GM19463 (cell line): ENCODE results near the gene ABLIM1.

ENCODE experiments used
- ATAC-seq: cut with Tn5 transposase; IDR thresholded peaks from one replicate; pipeline ENCODE4 v1.9.1; 2021; ENCODE audit warnings: mild to moderate bottlenecking, moderate library complexity; ENCODE audit not compliant: unreplicated experiment

The ABLIM1 gene

DNA sequence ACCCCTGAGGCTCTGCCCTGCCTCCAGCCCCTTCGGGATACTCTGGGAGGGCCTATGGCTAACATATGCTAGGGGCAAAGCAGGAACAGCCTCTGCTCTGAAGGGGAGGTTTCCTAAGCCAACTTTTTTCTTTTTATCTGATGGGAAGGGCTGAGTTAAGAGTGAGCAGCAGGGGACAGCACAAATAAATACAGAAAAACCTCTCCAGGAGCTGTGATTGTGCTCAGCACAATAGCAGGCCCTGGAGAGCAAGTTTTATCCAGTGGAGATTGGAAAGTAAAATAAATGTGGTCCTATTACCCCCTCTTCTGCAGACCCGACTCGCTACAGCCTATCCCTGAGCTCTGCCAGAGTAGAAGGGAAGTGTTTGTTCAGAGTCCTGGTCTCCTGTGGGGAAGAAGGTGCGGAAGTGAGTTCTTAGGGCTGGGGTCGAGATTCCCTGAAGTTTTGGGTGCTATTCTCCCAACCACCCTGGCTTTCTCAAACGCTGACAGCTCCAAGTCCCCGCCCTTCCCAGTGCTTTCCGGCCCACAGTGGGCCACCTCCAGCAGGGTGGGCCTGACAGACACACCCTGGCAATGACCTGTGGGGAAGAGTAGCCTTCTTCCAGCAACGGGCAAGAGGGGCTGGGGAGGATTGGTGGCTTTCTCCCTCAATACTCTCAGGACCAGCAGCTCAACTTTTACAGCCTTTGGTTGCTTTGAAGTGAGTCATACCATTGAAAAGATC, 230.8 kb downstream of the ABLIM1 start:
- no peak for ATAC-seq

DNA sequence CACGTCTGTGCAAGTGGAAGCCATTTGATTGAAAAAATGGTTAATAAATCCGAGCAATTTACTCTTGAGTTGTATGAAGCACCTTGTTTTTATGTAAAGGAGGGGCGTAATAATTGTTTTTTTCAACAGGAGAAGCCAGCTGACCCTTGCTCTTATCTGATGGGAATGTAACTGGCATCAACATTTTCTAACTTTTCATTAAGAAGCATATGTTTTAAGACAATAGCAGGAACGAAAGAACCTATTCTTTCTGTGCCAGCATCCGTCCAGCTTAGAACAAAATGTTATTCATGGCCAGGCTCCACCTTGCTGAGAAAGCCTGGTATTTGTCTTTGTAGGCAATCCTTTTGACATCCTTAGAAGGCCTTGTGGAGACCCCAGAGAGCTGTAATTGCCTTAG, 231.6 kb downstream of the ABLIM1 start:
- no peak for ATAC-seq

DNA sequence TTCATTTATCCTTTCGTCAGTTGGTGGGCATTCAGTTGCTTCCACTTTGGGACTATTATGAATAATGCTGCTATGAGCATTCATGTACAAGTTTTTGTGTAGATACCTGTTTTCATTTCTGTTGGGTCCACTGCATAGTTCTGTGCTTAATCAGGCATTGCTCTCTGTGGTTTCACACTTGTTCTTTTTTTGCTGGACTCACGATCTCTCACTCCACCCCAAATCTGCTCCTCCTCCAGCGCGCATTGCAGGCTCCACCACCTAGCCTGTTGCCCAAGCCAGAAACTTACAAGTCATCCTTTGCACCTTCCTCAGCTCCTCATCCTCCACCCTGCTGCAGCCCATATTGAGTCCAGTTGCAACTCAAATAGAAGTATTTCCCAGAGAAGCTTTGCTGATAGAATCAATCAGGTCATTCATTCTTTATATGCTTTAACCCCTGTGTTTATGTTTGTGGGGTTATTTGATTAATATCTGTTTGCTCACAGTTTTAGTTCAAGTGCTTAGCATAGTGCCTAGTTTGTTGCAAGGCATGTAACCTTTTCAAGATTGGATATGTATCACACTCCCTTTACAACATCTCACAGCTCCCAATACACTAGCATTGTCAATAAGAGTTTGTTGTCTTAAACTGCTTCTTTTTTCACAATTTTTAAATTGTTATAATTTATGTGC, 237.1 kb downstream of the ABLIM1 start:
- ATAC-seq: no peak

DNA sequence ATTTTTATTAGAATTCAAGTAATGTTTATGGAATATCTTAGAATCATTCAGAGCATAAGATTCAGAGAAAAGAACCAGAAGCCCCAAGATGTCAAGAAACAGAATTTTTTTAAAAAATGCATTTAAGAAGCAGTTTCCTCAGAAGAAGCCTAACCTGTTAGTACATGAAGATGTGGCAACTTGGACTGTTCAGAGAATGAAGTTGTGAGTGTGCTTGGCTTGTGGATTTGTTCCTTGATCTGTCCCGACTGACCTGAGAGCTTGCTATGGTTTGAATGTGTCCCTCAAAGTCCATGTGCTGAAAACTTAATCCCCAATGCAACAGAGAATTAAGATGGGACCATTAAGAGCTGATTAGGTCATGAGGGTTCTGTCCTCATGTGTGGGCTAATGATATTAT, 240.0 kb downstream of the ABLIM1 start:
- ATAC-seq: no peak

DNA sequence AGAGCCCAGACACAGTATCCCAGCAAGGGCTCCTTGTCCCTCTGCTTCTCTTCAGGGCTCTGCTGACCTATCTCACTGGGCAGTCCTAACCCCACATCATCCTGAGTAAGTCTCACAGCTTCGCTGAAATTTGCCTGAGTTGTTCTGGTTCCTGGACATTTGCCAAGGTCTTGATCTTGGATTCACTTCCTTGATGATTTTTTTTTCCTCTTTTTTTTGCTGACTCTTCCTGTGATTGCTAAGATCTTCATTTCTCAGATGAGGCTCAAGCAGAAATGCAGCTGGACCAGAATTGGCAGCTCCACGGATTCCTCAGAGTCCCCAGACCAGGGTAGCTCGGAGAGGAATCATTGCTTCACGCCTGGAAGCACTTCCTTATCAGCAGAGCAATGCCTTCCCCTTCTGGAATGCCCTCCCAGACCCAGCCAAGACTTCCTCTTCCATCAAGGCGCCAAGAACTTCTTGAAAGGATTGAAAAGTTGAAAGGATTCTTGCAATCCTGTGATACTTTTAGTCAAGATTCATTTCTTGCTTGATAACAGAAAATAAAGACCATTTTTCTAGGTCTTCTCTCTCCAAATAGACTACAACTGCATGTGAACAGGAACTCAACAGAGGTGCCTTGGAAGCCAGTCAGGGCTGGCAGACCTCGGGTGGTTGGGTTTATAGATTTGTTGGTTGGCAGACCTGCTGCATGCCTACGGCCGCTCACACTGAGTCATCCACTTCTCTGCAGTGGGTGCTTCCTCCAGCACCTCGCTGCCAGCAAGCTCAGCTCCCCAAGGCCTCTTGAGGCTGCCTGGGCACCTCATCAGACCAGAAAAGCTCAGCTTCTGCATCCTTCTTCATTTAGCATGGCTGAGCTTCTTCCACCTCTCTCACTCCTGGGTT, 244.9 kb downstream of the ABLIM1 start:
- ATAC-seq: no peak

DNA sequence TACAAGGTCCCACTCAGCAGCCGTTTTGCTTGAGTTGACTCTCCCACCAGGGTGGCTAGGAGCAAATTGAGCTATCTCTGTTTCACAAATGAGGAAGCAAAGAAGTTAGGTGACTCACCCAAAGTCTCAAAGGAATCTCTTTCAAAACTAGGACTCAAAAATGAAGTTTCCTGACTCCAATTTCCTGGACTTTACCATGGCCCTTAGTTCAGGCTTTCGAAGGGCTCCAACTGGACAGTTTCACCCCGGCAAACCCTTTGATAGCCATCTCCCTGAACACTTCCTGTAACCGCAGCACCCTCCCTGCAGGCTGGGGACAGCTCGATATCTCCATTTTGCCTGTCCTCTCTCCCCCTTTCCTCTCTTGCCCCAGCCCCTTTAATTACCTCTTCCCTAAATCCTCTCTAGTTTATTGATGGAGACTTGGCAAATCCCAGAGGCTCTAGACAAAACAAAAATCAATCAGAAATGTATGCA, 249.1 kb downstream of the ABLIM1 start:
- no peak for ATAC-seq

DNA sequence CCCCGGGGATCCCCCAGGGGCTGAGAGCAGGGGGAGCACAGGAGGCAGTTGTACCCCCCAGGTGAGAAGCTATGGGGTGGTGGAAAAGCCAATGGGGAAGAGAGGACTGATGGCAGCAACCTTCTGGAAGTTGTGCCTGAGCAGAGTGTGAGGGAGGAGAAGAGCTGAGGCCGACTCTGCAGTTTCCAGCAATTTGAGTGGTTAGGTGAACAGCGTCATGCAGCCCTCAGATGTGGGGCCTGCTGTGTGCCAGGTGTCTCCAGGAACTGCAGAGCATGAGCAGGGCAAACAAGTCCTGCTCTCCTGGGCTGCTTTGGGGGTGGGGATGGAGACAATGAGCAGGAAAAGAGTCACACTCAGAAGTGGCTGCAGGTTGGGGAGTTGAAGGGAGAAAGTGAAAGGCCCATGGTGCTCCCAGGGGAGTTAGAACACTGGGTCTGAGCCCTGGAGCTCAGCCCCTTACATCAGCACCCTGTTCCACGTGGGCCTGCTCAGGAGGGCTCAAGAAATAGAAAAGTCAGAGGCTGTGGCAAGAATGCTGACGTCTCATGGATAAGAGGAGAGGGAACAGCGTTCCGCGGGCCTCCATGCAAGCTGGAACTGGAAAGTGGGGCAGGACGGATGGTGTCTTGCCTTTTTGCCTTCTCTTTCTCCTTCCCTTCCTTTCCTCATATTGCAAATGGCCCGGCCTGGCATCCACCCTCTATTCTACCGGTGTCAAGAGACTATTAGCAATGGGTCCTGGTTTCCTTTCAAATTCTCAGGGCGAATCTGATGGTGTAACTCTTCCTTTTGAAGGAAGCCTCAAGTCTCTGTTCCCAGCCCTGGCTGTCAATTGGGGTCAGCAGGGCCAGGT, 249.7 kb downstream of the ABLIM1 start:
- no peak for ATAC-seq

DNA sequence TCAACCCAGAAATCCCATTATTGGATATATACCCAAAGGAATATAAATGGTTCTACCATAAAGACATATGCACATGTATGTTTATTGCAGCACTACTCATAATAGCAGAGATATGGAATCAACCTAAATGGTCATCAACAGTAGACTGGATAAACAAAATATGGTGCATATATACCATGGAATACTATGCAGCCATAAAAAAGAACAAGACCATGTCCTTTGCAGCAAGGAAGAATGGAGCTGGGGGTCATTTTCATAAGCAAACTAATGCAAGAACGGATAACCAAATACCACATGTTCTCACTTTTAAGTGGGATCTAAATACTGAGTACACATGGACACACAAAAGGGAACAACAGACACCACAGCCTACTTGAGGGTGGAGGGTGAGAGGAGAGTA, 251.6 kb downstream of the ABLIM1 start:
- no peak for ATAC-seq

DNA sequence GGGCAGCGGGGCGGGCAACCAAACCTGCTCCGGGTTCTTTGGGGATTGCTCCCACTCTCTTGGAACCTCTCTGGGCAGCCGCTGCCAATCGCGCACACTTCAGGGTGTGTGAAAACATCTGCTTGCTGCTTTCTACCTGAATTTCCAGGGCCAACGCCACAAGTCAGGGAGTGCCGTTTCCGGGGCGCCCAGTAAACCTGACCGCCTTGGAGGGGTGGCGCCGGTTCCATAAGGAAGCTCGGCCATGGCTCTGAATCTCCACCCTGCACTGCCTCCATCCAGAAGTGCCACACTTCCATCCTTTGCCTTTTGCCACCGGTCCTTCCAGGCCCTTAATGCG, 253.1 kb downstream of the ABLIM1 start:
- ATAC-seq: no peak

DNA sequence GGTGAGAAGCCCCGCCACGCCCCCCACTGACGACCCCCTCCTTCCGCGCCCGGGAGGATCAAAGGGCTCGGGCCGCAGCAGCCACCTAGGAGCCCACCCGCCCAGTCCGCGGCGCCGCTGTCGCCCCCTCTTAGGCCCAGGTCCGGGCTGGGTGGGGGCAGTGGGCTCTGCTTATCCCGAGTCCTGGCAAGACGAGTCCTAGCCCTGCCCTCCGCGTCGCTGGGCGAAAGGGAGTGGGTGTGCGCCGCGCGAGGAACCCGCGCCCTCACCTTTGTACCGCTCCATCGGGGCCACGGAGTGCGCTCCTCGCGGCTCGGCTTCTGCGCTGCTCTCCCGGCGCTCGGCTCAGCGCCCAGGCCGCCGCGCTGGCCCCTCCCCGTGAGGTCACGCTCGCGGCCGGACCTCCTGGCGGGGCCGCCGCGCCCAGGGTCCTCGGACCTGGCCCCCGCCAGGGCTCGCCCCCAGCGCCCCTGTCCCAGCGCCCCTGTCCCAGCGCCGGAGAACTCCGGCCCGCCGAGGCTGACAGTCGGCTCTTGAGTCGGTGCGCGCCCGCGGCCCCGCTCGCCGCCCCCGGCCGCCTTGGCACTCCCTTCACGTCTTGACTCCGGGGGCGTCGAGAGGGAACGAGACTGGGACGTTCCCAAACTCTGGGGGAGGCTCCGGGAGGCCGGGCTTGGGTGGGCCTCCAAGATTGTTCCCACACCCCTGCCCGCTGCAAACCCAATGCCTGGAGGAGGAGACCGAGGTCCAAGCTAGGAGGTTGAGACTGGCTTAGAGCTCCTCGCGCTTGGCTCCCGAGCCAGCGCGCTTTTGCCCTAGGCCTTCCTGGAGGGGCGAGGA, 253.7 kb downstream of the ABLIM1 start, which contains the start of gene AFAP1L2:
AFAP1L2 (minus strand) TSS at position 332 of the 840 bp plus-strand sequence; CDS start at position 285, 47 bp downstream.
- peak; percentile 29 for ATAC-seq

DNA sequence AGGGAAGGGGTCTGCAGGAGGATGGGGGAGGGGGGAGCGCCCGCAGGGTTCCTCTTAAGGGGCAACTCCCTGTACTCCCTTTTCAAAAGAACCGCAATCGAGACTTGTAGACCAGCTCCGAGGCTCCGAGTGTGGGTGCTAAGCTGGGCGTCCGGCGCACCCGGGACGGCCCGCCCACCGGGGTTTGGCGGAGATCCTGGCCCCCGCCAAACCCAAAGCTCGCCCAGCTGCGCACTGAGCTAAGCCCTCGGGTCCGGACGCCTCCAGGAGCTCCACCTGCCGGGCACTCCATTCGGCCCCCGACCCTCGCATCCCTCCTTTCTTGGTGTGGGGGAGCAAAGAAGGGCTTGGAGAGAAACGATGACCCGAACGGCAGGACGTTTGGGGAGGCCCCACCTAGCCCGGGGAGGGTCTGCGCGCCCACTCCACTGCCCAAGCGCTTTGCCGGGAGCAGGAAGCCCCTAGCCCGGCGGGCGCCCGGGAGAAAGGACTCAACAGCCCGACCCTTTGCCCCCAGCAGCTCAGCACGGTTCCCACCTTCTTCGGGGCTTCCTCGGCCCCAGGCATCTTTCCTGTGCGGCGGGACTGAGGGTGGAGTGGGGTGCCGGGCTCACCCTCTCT, 254.4 kb downstream of the ABLIM1 start:
- no peak for ATAC-seq

DNA sequence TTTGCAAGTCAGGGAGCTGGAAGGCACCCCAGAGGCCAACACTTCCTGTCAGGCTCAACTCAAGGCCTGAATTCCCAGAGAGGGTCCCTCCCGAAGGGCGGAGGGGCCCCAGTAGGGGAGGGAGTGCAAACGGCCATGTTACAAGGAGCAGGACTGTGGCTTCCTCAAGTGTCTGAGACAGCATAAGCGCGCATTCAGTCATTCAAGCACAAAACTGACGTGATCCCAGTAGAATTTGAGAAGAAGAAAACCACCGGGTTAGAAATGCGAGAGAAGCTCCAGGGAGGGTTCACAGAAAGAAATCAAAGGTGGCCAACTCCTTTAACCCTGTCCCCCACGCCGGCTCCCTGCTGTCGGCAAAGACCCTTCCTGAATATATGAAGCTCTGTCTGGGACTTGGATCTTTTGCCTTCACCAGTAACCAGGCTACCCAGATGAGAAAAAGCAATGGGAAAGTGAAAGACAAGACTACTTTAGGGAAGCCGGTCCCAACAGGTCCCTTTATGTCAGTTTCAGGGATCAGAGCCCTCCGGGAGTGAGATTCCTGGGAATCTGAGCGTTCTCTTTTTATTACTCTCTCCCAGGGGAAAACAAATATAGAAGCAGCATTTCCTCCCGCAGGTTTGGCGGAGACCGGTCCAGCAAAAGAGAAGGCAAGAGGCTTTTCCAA, 255.1 kb downstream of the ABLIM1 start:
- ATAC-seq: no peak

DNA sequence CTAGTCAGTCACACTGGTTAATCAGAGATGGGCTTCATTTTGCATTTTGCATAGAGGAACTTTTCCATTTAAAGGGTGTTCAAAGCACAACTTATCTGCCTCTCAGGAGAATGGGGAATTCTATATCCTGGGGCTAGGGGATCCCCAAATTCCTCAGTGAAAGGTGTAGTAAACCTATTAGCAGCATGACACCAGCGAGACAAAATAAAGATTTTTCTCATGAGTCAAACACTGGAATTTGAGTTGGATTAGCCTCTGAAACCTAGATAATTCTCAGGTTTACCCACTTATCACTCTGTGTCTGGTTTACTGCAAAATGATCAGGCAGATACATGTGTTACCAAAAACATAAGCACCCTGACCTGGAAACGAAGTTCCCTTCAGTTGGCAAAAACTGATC, 255.8 kb downstream of the ABLIM1 start:
- ATAC-seq: no peak

DNA sequence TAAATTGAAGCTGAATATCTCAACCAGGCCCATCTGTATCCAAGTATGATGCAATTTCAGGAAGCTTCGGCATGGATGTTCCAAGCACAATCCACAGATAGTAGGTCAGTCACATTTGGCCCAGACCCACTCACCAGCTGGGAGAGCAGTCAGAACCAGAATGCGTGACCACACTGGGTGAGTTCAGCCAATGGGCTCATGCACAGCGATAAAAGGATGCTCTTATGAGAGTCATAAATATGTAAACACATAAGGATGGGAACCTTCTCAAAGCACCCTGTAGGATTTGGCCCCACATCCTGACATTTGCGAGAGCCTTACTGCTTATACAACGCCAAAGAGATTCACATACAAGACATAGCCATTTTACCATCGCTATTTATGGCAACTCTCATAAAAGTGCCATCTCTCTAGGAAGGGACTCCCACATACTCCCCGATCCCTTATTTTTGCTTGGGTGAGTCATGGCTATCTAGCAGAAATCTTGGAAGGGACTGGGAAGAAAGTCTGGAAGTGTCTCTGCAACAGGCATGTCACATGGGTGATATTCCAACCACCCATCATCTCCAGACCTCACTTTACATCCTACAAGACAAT, 256.8 kb downstream of the ABLIM1 start:
- ATAC-seq: no peak

DNA sequence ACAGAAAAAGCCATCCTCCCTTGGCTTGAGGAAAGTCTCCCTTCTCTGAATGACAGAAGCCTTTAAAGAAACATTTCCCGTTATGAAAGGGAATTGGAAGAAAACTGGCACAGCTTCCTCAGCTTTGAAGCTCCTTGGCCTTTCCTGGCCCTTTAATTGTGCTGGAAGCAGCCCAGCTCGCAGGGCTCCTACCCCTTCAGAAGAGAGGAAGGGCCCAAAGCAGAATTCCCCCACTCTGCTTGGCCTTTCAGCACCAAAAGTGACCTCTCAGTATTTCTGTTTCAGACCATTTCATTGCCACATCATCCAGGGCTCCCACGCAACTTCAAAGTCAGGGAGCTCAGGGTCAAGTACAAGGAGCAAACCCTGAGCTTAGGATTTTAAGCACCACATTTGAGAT, 258.0 kb downstream of the ABLIM1 start:
- no peak for ATAC-seq

DNA sequence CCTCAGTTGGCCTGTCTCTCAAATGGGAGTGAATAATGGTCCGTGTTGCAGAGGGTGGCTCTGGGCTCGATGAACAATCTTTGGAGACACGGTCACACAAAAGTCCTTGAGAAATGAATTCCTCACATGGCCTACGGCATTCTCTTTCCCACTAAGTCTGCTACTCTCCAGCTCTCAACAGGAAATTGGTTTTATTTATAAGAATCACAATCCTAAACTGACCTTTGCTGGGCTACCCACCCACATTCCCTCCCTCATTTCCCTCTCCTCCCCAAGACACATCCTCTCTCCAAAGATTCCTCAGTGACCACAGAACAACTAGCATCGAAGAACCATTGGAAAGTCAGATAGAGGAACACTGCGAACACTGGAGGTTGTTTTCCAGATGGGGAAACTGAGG, 258.5 kb downstream of the ABLIM1 start:
- ATAC-seq: no peak

DNA sequence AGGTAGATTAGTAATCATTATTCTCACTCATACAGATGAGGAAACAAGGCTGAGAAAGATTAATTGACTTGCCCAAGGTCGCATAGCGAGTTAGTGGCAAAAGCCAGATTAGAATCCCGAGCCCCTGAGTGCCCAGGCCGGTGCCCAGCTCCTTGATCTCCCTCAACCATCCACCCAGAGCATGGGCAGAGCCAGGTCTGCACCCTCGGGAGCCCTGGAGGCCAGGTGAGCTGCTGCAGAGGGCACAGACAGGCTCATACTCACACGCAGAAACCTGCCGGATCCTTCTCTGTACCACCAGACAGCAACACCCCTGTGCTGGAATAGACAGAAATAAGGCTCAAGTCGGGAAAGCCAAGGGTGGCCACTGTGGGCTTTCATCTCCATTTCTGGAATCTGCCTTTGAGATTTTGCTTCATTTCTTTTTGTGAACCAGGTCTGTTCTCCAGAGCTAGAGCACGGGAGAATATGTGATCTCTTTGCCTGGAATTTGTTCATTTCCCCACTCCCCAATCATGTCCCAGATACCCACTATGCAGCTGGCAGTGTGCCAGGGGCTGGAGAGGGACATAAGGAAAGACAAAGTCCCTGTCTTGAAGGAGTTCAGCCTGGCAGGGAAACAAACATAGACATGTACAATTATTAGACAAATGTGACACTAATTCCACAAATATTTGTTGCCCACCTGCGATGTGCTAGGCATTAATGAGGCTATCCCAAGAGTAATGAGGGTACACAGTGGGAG, 259.3 kb downstream of the ABLIM1 start:
- ATAC-seq: no peak
